Muscle of leg (tissue), 11 donors: ENCODE data around the gene KLRD1. TPM values are rescaled to one million over a fixed set of nuclear protein-coding genes. Genes with fewer than 3 reads are reported as not detected.
"Not testable (repeated sequence)": the region's sequence is repeated elsewhere in the genome, so short reads cannot be mapped to it uniquely, and the experiment has no call there.

Experiments
- DNase-seq: peaks from one replicate; pipeline ENCODE4 v3.0.0; 2013
- H3K27ac ChIP-seq: one replicate; pipeline ENCODE4 v1.5.1; 2013; ENCODE audit warnings: mild to moderate bottlenecking, low read length, control low read depth
- H3K27me3 ChIP-seq: one replicate; pipeline ENCODE4 v1.6.1; 2013; ENCODE audit warnings: low read length; ENCODE audit not compliant: control insufficient read depth, insufficient read depth
- H3K36me3 ChIP-seq: one replicate; pipeline ENCODE4 v1.6.1; 2013; ENCODE audit warnings: low read length; ENCODE audit not compliant: control insufficient read depth, insufficient read depth
- H3K4me1 ChIP-seq: one replicate; pipeline ENCODE4 v1.6.1; 2013; ENCODE audit warnings: low read length; ENCODE audit not compliant: control insufficient read depth, insufficient read depth
- H3K4me3 ChIP-seq: one replicate; pipeline ENCODE4 v1.5.1; 2013; ENCODE audit warnings: low read length, control low read depth
- H3K9me3 ChIP-seq: replicated peaks from 2 replicates; pipeline ENCODE4 v1.6.1; 2013; ENCODE audit warnings: low read depth, low read length; ENCODE audit not compliant: control insufficient read depth
- WGBS: methylation state at CpG from one replicate; pipeline ENCODE4 v1.1.5; 2013; ENCODE audit warnings: missing lambda C conversion rate; ENCODE audit not compliant: insufficient coverage; 5-methylcytosine and 5-hydroxymethylcytosine counted together
- polyA plus RNA-seq, 8 donors: library from polyadenylated mRNA; unstranded; fragments of 120-200 nt; gene quantifications; one replicate each; pipeline versions ENCODE4 v1.2.1 to v1.2.3, GENCODE V29; 2013; ENCODE audit warnings: inconsistent platforms in 1 of 8, low replicate concordance in 1 of 8; ENCODE audit not compliant: insufficient read length in 8 of 8, insufficient read depth in 1 of 8
- total RNA-seq: library from RNA; stranded (reverse); fragments of 120-200 nt; gene quantifications from one replicate; pipeline ENCODE4 v1.2.4, GENCODE V29; 2013

Gene KLRD1
- total and polyA plus RNA-seq, 9 donors: 0.16 to 0.58 (median 0.24) TPM

DNA sequence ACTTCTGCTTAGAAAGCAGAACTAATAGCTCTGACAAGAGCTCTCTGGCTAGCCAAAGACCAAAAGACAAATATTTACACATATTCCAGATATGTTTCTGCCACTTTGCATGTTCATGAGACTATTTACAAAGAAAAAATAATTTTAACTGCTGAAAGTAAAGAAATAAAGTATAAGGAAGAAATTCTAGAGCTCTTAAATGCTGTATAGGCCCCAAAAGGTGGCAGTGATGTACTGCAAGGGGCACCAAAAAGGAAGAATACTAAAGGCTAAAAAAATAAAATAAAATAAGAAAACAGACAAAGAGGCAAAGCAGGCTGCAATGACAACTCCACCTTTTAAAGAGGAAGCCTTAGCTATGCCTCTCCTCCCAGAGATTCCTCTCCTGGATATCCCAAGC, 59.2 kb downstream of the KLRD1 start:
- Histone ChIP-seq H3K27me3 (no peaks in the 10 kb centered on the region), H3K9me3 (no peaks in the 10 kb centered on the region), H3K4me3 (no peak overlapping the region), H3K27ac (no peak overlapping the region), H3K36me3 (no peaks in the 10 kb centered on the region), H3K4me1 (peaks cover 19% of the 10 kb centered on the region)
- DNase-seq: peak; percentile 58

DNA sequence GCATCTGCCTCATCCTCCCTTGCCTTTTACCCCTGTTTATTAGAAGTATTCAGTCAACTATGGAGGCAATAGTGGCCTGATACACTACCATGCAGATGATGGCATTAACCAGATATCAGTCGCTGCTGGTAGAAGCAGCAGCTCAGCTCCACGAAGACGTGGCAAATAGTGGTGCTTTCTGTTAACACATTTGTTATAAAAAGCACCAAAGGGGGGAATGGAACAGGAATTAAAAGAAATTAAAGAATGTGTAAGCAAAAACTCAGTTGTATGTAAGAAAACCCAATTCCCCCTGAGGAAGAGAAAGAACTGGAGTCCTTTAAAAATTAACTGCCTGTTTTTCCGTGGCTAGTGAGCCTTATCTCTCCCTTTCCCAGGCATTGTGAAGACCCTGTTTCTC, 60.0 kb downstream of the KLRD1 start:
- not testable (repeated sequence) for H3K27ac ChIP-seq
- peaks cover 19% of the 10 kb centered on the region for H3K4me1 ChIP-seq

DNA sequence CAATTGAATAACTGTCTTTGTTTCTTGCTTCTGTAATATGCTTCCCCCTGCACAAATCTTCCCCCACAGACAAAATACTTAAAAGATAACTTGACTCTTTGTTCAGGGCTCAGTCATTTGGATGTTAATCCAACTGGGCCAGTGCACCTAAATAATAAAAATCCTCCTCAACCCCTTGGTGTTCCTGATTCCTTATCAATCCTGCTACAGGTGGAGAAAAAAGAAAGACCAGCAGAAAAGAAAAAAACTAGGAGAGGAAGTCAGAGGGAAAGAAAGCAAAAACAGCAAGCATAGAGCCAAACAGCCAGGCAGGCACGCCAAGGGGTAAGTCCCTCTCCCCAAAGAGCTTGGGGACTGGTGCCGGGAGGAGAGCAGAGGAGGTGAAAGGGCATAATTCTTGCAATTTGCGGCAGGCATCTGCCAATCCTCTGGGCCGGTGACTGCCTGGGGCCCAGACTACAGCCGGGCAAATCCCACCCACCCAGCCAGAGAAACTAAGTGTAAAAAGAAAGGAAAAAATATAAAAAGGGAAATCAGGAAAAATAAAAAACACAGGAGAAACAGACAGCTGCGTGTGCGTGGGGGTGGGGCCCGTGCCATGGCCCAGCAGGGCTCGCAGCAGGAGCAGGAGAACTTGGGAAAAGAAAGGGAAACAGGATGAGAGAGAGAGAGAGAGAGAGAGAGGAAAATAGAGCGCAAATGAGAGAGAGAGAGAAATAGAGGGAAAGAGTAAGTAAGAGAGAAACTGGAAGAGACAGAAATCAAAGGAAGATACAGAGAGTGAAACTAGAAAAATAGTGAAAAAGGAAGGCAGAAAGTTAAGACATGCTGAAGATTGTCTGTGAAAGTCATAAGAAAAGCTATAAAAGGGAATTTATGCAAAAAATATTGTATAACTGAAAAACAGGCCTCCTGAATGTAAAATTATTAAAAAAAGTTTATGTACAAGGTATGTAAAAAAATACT, 60.8 kb downstream of the KLRD1 start:
- WGBS: 50% methylated on average over 6 of the region's 10 CpGs
- no peak overlapping the region for H3K27ac ChIP-seq
- DNase-seq: peak; percentile 18
- no peak overlapping the region for H3K4me3 ChIP-seq
- peaks cover 16% of the 10 kb centered on the region for H3K4me1 ChIP-seq
- H3K9me3 ChIP-seq: no peaks in the 10 kb centered on the region
- H3K27me3 ChIP-seq: no peaks in the 10 kb centered on the region
- H3K36me3 ChIP-seq: no peaks in the 10 kb centered on the region

More for the DNA sequence above, 60.0 kb downstream of the KLRD1 start:
- H3K36me3 ChIP-seq, H3K4me3 ChIP-seq, H3K27me3 ChIP-seq, H3K9me3 ChIP-seq, DNase-seq: not testable (repeated sequence)
- WGBS: 100% methylated on average over 1 of the region's 4 CpGs

DNA sequence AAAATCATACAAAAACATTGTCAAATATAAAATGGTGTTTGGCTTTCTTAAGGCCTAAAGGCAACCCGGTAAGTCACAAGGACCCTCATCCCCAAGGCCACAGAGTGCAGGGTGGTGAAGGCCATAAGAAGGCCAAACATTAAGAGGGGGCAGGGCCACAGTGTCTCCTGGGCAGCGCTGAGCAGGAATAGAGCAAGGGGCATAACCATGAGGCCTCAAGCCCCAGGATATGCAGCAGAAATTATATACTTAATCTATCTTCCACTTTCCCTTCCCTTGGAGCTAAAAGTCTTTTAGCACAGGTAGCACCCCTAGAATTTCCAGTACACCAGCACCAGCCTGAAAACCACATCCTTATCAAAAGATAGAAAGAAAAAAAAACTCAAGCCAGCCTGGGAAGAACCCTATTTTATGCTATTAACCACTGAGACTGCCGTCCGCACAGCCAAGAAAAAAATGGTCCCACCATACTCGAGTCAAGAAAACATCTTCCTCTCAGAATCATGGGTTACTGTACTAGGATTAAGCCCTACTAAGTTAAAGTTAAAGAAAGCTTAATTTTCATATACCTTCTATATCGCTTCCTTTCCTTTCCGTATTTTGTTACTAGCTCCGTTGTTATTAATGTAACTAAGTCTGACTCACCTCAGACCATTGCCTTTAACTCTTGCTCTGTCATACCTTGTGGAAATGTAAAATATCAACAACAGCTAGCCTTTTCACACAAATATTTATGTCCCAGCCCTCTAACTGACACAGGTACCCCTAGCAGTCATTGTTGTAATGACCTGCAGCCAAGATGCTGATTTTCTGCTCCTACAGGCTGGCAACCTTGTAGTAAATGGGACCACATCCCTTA, 62.1 kb downstream of the KLRD1 start:
- 80% methylated on average over 1 of the region's 8 CpGs for WGBS
- no peak overlapping the region for H3K27ac ChIP-seq

DNA sequence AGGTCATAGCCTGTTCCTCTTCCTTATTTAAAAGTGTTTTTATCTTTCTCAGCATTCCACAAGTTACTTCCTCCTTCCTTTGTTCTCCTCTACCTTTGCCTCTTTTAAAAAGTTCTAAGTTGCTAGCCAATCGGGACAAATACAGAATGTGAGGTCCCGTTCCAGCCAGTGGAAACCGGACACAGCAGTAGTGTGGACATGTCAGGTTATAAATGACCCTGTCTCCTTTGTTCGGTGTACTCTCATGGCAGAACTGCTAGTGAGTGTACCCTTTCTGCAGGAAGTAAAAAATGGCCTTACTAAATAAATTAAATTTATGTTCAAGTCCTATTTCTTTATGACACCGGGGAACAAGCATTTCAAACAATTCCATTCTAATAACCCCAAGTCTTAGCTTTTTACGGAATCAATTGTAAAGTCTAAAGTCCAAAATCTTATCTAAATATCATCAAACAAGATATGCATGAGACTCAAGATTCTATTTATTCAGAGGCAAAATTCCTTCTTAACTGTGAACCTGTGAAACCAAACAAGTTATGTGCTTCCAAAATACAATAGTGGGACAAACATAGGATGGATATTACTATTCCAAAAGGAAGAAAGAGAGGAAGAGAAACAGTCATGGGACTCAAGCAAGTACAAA, 64.3 kb downstream of the KLRD1 start:
- not testable (repeated sequence) for H3K4me3 ChIP-seq, H3K27ac ChIP-seq, H3K27me3 ChIP-seq, H3K4me1 ChIP-seq, DNase-seq, H3K9me3 ChIP-seq, H3K36me3 ChIP-seq
- 40% methylated on average over 1 of the region's 6 CpGs for WGBS

More for the DNA sequence above, 62.1 kb downstream of the KLRD1 start:
- no peaks in the 10 kb centered on the region for H3K9me3 ChIP-seq
- H3K27me3 ChIP-seq: no peaks in the 10 kb centered on the region
- no peaks in the 10 kb centered on the region for H3K36me3 ChIP-seq
- no peak for DNase-seq
- H3K4me3 ChIP-seq: no peak overlapping the region
- peaks cover 10% of the 10 kb centered on the region for H3K4me1 ChIP-seq

DNA sequence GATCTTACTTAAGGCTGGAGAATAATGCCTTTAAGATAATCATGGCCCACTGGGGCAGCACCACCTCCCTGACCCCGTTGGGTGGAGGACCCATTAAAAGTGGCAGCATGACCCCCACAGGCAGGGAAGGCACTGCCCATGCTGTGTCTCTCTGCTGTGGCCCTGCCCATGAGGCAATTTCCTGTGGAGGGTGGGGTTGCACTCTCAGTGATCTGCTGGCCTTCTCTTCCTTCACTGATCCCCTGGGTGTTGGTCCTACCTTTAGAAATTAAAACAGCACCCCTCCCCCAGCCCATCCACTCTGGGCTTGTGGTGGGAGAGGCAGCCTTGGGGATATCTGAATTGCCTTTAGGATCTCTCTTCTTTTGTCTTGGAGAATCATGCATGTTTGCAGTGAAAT, 64.9 kb downstream of the KLRD1 start:
- DNase-seq: no peak
- H3K27me3 ChIP-seq: no peaks in the 10 kb centered on the region
- no CpG with 5 or more reads among the region's 1 CpG for WGBS
- H3K36me3 ChIP-seq: no peaks in the 10 kb centered on the region
- H3K4me3 ChIP-seq: no peak overlapping the region
- no peak overlapping the region for H3K27ac ChIP-seq
- H3K4me1 ChIP-seq: no peaks in the 10 kb centered on the region
- H3K9me3 ChIP-seq: no peaks in the 10 kb centered on the region

DNA sequence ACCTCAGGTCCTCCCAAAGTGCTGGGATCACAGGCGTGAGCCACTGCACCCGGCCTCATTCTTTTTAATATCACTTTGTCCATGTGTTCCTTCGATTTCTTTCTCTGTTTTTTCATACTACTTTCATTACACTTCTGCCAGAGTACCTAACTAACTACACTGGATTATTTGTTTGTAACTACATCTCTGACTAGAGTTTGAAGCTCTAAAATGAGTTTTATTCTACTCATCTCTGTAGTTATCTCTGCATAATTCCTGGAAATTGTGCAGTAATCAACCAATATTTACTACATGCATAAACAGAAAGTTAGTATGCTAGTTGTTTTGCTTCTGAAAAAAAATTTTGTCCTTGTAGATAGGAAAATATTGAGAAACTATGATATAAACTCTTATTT, 67.0 kb downstream of the KLRD1 start:
- H3K27me3 ChIP-seq: no peaks in the 10 kb centered on the region
- H3K36me3 ChIP-seq: no peaks in the 10 kb centered on the region
- H3K4me3 ChIP-seq: no peak overlapping the region
- H3K27ac ChIP-seq: no peak overlapping the region
- H3K4me1 ChIP-seq: no peaks in the 10 kb centered on the region
- no peaks in the 10 kb centered on the region for H3K9me3 ChIP-seq
- no peak for DNase-seq
- 100% methylated on average over 2 of the region's 3 CpGs for WGBS

DNA sequence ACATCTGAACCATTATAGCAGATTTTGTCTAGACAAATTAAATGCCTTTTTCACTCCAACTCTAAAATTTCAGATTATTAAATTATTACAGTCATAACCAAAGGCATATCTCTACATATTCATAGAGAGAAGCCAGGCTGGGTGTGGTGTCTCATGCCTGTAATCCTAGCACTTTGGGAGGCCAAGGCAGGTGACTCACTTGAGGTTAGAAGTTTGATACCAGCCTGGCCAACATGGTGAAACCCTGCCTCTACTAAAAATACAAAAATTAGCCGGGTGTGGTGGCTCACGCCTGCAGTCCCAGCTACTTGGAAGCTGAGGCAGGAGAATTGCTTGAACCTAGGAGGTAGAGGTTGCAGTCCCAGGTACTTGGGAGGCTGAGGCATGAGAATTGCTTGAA, 71.1 kb downstream of the KLRD1 start:
- DNase-seq, H3K9me3 ChIP-seq, H3K27me3 ChIP-seq, H3K4me1 ChIP-seq, H3K4me3 ChIP-seq, H3K36me3 ChIP-seq, H3K27ac ChIP-seq: not testable (repeated sequence)
- no CpG with 5 or more reads among the region's 2 CpGs for WGBS
